H9 (cell line): ENCODE results near the gene ITGA2. TPM values are rescaled to one million over a fixed set of nuclear protein-coding genes. Genes with fewer than 3 reads are reported as not detected.

Experiments used
- DNase-seq: peaks from one replicate; pipeline ENCODE4 v3.0.0-alpha.2; 2017
- H2AFZ ChIP-seq: one replicate; pipeline ENCODE4 v1.6.1; 2013; ENCODE audit warnings: mild to moderate bottlenecking, low read length, control low read depth, moderate library complexity
- H2AK5ac ChIP-seq: 2 replicates; pipeline ENCODE4 v1.6.1; 2013; ENCODE audit warnings: low read length, control low read depth, mixed read lengths; ENCODE audit not compliant: insufficient read length
- H2BK120ac ChIP-seq: one replicate; pipeline ENCODE4 v1.6.1; 2013; ENCODE audit warnings: low read depth, mild to moderate bottlenecking, low read length, control low read depth, inconsistent platforms; ENCODE audit not compliant: poor library complexity, severe bottlenecking
- H2BK12ac ChIP-seq: 2 replicates; pipeline ENCODE4 v1.6.1; 2013; ENCODE audit warnings: low read length, control low read depth, mixed read lengths, low read depth; ENCODE audit not compliant: insufficient read length
- H2BK15ac ChIP-seq: 2 replicates; pipeline ENCODE4 v1.6.1; 2013; ENCODE audit warnings: low read depth, low read length, control low read depth
- H2BK20ac ChIP-seq: one replicate; pipeline ENCODE4 v1.6.1; 2013; ENCODE audit warnings: low read depth, mild to moderate bottlenecking, low read length, control low read depth, inconsistent platforms; ENCODE audit not compliant: poor library complexity, severe bottlenecking
- H2BK5ac ChIP-seq: 2 replicates; pipeline ENCODE4 v1.6.1; 2013; ENCODE audit warnings: low read length, control low read depth, mixed read lengths; ENCODE audit not compliant: insufficient read length
- H3K14ac ChIP-seq: 2 replicates; pipeline ENCODE4 v1.6.1; 2013; ENCODE audit warnings: low read length, control low read depth; ENCODE audit not compliant: insufficient read depth
- H3K18ac ChIP-seq: 2 replicates; pipeline ENCODE4 v1.6.1; 2013; ENCODE audit warnings: low read depth, mild to moderate bottlenecking, mixed read lengths, low read length, control low read depth; ENCODE audit not compliant: insufficient read length
- H3K23ac ChIP-seq: 2 replicates; pipeline ENCODE4 v1.6.1; 2013; ENCODE audit warnings: low read length, control low read depth, mixed read lengths, low read depth; ENCODE audit not compliant: insufficient read length
- H3K23me2 ChIP-seq: 2 replicates; pipeline ENCODE4 v1.6.1; 2013; ENCODE audit warnings: low read depth, mild to moderate bottlenecking, mixed read lengths, low read length, control low read depth; ENCODE audit not compliant: insufficient read length, poor library complexity, severe bottlenecking
- H3K27ac ChIP-seq: 2 replicates; pipeline ENCODE4 v1.5.1; 2013; ENCODE audit warnings: low read length, control low read depth, mixed read lengths, low read depth; ENCODE audit not compliant: insufficient read length
- H3K27me3 ChIP-seq: 2 replicates; pipeline ENCODE4 v1.6.1; 2013; ENCODE audit warnings: low read length, control low read depth, inconsistent platforms; ENCODE audit not compliant: insufficient read depth
- H3K4ac ChIP-seq: 2 replicates; pipeline ENCODE4 v1.6.1; 2013; ENCODE audit warnings: low read depth, mild to moderate bottlenecking, control low read depth, inconsistent platforms, low read length, moderate library complexity
- H3K4me1 ChIP-seq: 2 replicates; pipeline ENCODE4 v1.6.1; 2013; ENCODE audit warnings: low read length, control low read depth, inconsistent platforms; ENCODE audit not compliant: insufficient read depth
- H3K4me2 ChIP-seq: 2 replicates; pipeline ENCODE4 v1.6.1; 2013; ENCODE audit warnings: low read length, control low read depth, mixed read lengths; ENCODE audit not compliant: insufficient read length, insufficient read depth
- H3K56ac ChIP-seq: 2 replicates; pipeline ENCODE4 v1.6.1; 2013; ENCODE audit warnings: low read depth, mild to moderate bottlenecking, mixed read lengths, low read length, control low read depth; ENCODE audit not compliant: insufficient read length
- H3K79me1 ChIP-seq: 2 replicates; pipeline ENCODE4 v1.6.1; 2013; ENCODE audit warnings: low read depth, mild to moderate bottlenecking, moderate library complexity, low read length, control low read depth, inconsistent platforms; ENCODE audit not compliant: insufficient read depth, poor library complexity, severe bottlenecking
- H3K79me2 ChIP-seq: 2 replicates; pipeline ENCODE4 v1.6.1; 2013; ENCODE audit warnings: low read length, control low read depth, inconsistent platforms; ENCODE audit not compliant: insufficient read depth
- H3K9ac ChIP-seq: 2 replicates; pipeline ENCODE4 v1.6.1; 2013; ENCODE audit warnings: low read length, control low read depth, mixed read lengths; ENCODE audit not compliant: insufficient read length; ENCODE audit errors: extremely low read depth
- H3K9me3 ChIP-seq: one replicate; pipeline ENCODE4 v1.6.1; 2013; ENCODE audit warnings: low read depth, low read length, inconsistent platforms; ENCODE audit not compliant: control insufficient read depth
- H3T11ph ChIP-seq: one replicate; pipeline ENCODE4 v1.6.1; 2013; ENCODE audit warnings: mild to moderate bottlenecking, low read length, control low read depth, inconsistent platforms
- H4K20me1 ChIP-seq: one replicate; pipeline ENCODE4 v1.6.1; 2013; ENCODE audit not compliant: control insufficient read depth, insufficient read length, insufficient read depth
- H4K5ac ChIP-seq: 2 replicates; pipeline ENCODE4 v1.6.1; 2013; ENCODE audit warnings: low read depth, mild to moderate bottlenecking, mixed read lengths, low read length, control low read depth; ENCODE audit not compliant: insufficient read length
- H4K8ac ChIP-seq: replicated peaks from 2 replicates; pipeline ENCODE4 v1.6.1; 2013; ENCODE audit warnings: low read length, control low read depth, mixed read lengths, low read depth; ENCODE audit not compliant: insufficient read length
- H4K91ac ChIP-seq: 2 replicates; pipeline ENCODE4 v1.6.1; 2013; ENCODE audit warnings: low read depth, mild to moderate bottlenecking, moderate library complexity, mixed read lengths, low read length, control low read depth; ENCODE audit not compliant: insufficient read length
- H3K27ac Mint-ChIP-seq, 3 experiments: 2 replicates in 2 of 3; 3 replicates in 1 of 3; pipeline ENCODE4 v1.8.0; 2020 to 2021; ENCODE audit warnings: mixed read lengths in 3 of 3, mild to moderate bottlenecking in 1 of 3, moderate library complexity in 1 of 3
- H3K27me3 Mint-ChIP-seq: 2 replicates; pipeline ENCODE4 v1.8.0; 2021; ENCODE audit warnings: low read depth, mild to moderate bottlenecking, moderate library complexity, mixed read lengths
- H3K36me3 Mint-ChIP-seq, 3 experiments: 2 replicates in 2 of 3; 3 replicates in 1 of 3; pipeline ENCODE4 v1.8.0; 2020 to 2021; ENCODE audit warnings: low read depth in 3 of 3, mixed read lengths in 3 of 3; ENCODE audit not compliant: insufficient read depth in 1 of 3
- H3K4me1 Mint-ChIP-seq, 2 experiments: 2 replicates each; pipeline ENCODE4 v1.8.0; 2020; ENCODE audit warnings: mixed read lengths in 2 of 2
- H3K4me3 Mint-ChIP-seq, 2 experiments: 2 replicates in 1 of 2; 3 replicates in 1 of 2; pipeline ENCODE4 v1.8.0; 2020 to 2021; ENCODE audit warnings: mild to moderate bottlenecking in 2 of 2, mixed read lengths in 2 of 2, moderate library complexity in 1 of 2
- H3K9me3 Mint-ChIP-seq, 2 experiments: 2 replicates in 1 of 2; 3 replicates in 1 of 2; pipeline ENCODE4 v1.8.0; 2020; ENCODE audit warnings: mild to moderate bottlenecking in 2 of 2, mixed read lengths in 2 of 2, moderate library complexity in 1 of 2
- WGBS: extraction: QIAGEN DNeasy Blood & Tissue Kit; methylation state at CpG from one replicate; pipeline ENCODE4 v1.1.7; 2013; ENCODE audit warnings: missing lambda C conversion rate, low lambda C conversion rate, mixed read lengths; ENCODE audit not compliant: insufficient read length; ENCODE audit errors: extremely low coverage; 5-methylcytosine and 5-hydroxymethylcytosine counted together
- total RNA-seq: library from RNA; stranded (reverse); gene quantifications from 2 replicates; pipeline ENCODE4 v1.2.1, GENCODE V29; 2021
- TF ChIP-seq, protein P1 (sequence below): fragments of 200-600 bp; sonication (generic); conservative IDR thresholded peaks from 3 replicates; pipeline ENCODE4 v1.8.0; 2021; ENCODE audit warnings: antibody characterized with exemption, mild to moderate bottlenecking

Gene ITGA2
- total RNA-seq, 1 experiment from 2014 or later, result 3.0 TPM

DNA sequence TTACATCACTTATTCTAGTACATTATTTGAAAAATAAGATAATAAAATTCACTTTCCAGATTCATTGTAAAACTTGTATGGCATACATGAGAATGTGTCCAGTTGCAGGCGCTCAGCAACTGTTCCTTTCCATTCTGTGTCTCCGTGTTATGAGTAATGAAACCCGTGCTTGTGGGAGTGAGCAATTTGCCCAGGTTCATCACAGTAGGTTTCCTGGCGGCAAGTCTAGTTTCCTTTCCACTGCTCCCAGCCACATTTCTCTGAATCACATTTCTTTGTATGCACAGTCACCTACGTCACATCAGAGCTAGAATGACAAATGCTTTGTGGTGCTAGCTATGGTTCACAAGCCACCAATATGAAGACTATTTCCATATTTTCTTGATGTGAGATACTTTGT lies 80.5 kb downstream of the ITGA2 start:
- Histone ChIP-seq H2BK20ac (no peak overlapping the region), H3K4ac (no peak overlapping the region), H3K23me2 (no peaks in the 10 kb centered on the region), H3T11ph (no peak overlapping the region), H3K9me3 (no peaks in the 10 kb centered on the region), H4K8ac (no peak overlapping the region), H3K56ac (no peak overlapping the region), H3K79me2 (no peaks in the 10 kb centered on the region), H4K91ac (no peak overlapping the region), H2AK5ac (no peak overlapping the region), H4K20me1 (no peaks in the 10 kb centered on the region), H2BK15ac (no peak overlapping the region), H4K5ac (no peak overlapping the region), H2BK12ac (no peak overlapping the region), H3K27ac (no peak overlapping the region), H3K4me1 (no peaks in the 10 kb centered on the region), H3K18ac (no peak overlapping the region), H2AFZ (no peak overlapping the region), H3K27me3 (no peaks in the 10 kb centered on the region), H3K14ac (no peak overlapping the region), H2BK120ac (no peak overlapping the region), H3K79me1 (no peaks in the 10 kb centered on the region), H3K4me2 (no peak overlapping the region), H3K23ac (no peak overlapping the region), H2BK5ac (no peak overlapping the region), H3K9ac (no peak overlapping the region)
- Mint-ChIP-seq H3K9me3 (no peaks in the 10 kb centered on the region), H3K4me3 (no peak overlapping the region), H3K27me3 (no peaks in the 10 kb centered on the region), H3K4me1 (no peaks in the 10 kb centered on the region), H3K36me3 (peaks cover 0 to 5% (median 0%) of the 10 kb centered on the region in 3 experiments; a peak in 2 of 7 replicates), H3K27ac (0 out of 7 replicates have a peak overlapping the region, but pooled peaks of 1 of the 3 experiments have one; percentile 9)
- no peak for DNase-seq
- TF ChIP-seq, protein P1, sequence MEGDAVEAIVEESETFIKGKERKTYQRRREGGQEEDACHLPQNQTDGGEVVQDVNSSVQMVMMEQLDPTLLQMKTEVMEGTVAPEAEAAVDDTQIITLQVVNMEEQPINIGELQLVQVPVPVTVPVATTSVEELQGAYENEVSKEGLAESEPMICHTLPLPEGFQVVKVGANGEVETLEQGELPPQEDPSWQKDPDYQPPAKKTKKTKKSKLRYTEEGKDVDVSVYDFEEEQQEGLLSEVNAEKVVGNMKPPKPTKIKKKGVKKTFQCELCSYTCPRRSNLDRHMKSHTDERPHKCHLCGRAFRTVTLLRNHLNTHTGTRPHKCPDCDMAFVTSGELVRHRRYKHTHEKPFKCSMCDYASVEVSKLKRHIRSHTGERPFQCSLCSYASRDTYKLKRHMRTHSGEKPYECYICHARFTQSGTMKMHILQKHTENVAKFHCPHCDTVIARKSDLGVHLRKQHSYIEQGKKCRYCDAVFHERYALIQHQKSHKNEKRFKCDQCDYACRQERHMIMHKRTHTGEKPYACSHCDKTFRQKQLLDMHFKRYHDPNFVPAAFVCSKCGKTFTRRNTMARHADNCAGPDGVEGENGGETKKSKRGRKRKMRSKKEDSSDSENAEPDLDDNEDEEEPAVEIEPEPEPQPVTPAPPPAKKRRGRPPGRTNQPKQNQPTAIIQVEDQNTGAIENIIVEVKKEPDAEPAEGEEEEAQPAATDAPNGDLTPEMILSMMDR, result no peak
- no CpG with 5 or more reads among the region's 5 CpGs for WGBS
